ENCODE measurements around the gene CYP2J2. TPM values are rescaled to one million over a fixed set of nuclear protein-coding genes. Genes with fewer than 3 reads are reported as not detected.
A peak's percentile ranks its signal among the peaks of the same experiment; 100 is the strongest.
"Not testable (repeated sequence)": the region's sequence is repeated elsewhere in the genome, so short reads cannot be mapped to it uniquely, and the experiment has no call there.

The CYP2J2 gene
- total RNA-seq, 1 experiment from 2014 or later = 0.46 TPM

- peaks cover 3% of the 10 kb centered on the region; the same call in 1 of the 2 replicates for H3K4me1 Mint-ChIP-seq
- POLR2A ChIA-PET = no interaction called here
- CTCF ChIA-PET = interaction anchor here (1.5 to 2.8 kb wide), 10 partner anchors 10 to 185 kb away, joined by 4 to 29 read pairs (median 12); no protein-coding TSS in a partner anchor
These were observed 45.8 kb upstream of the CYP2J2 start for GRCh38 chr1:59972216-59972927.

GRCh38 chr1:59971464-59971911, 44.9 kb upstream of the CYP2J2 start:
- POLR2A ChIA-PET = no interaction called here
- TF ChIP-seq CTCF (IDR thresholded peaks at IDR 0.05) (peak; percentile 93), AR (CRISPR knock-in tag; IDR thresholded peaks at IDR 0.05) (no peak)
- peaks cover 9% of the 10 kb centered on the region for H3K27me3 Mint-ChIP-seq (ENCODE audit: low read depth)

More at GRCh38 chr1:59972216-59972927, 45.8 kb upstream of the CYP2J2 start:
- H3K9me3 Mint-ChIP-seq = no peaks in the 10 kb centered on the region
- H3K4me3 Mint-ChIP-seq = no peak overlapping the region
- no peak overlapping the region for H3K27ac Mint-ChIP-seq
- no peaks in the 10 kb centered on the region for H3K36me3 Mint-ChIP-seq
- H3K27me3 Mint-ChIP-seq (ENCODE audit: low read depth) = peaks cover 12% of the 10 kb centered on the region
- DNase-seq (ENCODE audit: low spot score) = no peak
- ATAC-seq = no peak
- TF ChIP-seq PRDM15 (CRISPR knock-in tag; IDR thresholded peaks at IDR 0.05) (no peak), ZNF232 (CRISPR knock-in tag; IDR thresholded peaks at IDR 0.05) (no peak), AR (CRISPR knock-in tag; IDR thresholded peaks at IDR 0.05) (no peak), ZNF317 (CRISPR knock-in tag; IDR thresholded peaks at IDR 0.05; ENCODE audit: borderline replicate concordance, low read depth) (no peak), TEAD4 (CRISPR knock-in tag; IDR thresholded peaks at IDR 0.05) (no peak), CDX4 (CRISPR knock-in tag; IDR thresholded peaks at IDR 0.05; ENCODE audit: borderline replicate concordance) (no peak)

GRCh38 chr1:59969542-59970175, 43.1 kb upstream of the CYP2J2 start:
- H3K36me3 Mint-ChIP-seq; POLR2A ChIA-PET; ATAC-seq; DNase-seq (ENCODE audit: low spot score); H3K9me3 Mint-ChIP-seq; H3K4me1 Mint-ChIP-seq; H3K4me3 Mint-ChIP-seq; H3K27ac Mint-ChIP-seq; H3K27me3 Mint-ChIP-seq (ENCODE audit: low read depth): not testable (repeated sequence)
- CTCF ChIA-PET = interaction anchor here (1.6 kb wide), 1 partner anchor 109 kb away, joined by 4 read pairs; no protein-coding TSS in a partner anchor

More at GRCh38 chr1:59971464-59971911, 44.9 kb upstream of the CYP2J2 start:
- H3K36me3 Mint-ChIP-seq = no peaks in the 10 kb centered on the region
- H3K9me3 Mint-ChIP-seq = no peaks in the 10 kb centered on the region
- peak; percentile 79 for DNase-seq (ENCODE audit: low spot score)
- peak; percentile 93 for ATAC-seq
- H3K4me3 Mint-ChIP-seq = peak overlapping the region; percentile 52
- CTCF ChIA-PET = interaction anchor here (0.5 to 2.8 kb wide), 60 partner anchors 9 to 1882 kb away, joined by 3 to 29 read pairs (median 4); no protein-coding TSS in a partner anchor
- no peak overlapping the region for H3K27ac Mint-ChIP-seq
- peaks cover 3% of the 10 kb centered on the region; the same call in 1 of the 2 replicates for H3K4me1 Mint-ChIP-seq

- DNase-seq (ENCODE audit: low spot score); H3K27me3 Mint-ChIP-seq (ENCODE audit: low read depth); H3K27ac Mint-ChIP-seq; ATAC-seq; H3K4me3 Mint-ChIP-seq; H3K36me3 Mint-ChIP-seq; CTCF ChIA-PET; H3K4me1 Mint-ChIP-seq; POLR2A ChIA-PET; H3K9me3 Mint-ChIP-seq: not testable (repeated sequence)
These were observed 42.2 kb upstream of the CYP2J2 start for GRCh38 chr1:59968746-59969145.

All from WTC11 (cell line).